Kidney (tissue), 14 donors: ENCODE measurements around the gene UPP2. TPM values are rescaled to one million over a fixed set of nuclear protein-coding genes. Genes with fewer than 3 reads are reported as not detected.

Experiments used
- DNase-seq, 5 donors: peaks; one replicate each; pipeline ENCODE4 v3.0.0-alpha.2; 2013 to 2020
- FAIRE-seq: peaks from 2 replicates; lab custom pipeline; 2012; peaks lifted over from hg19 to GRCh38; lab: Jason Lieb, UNC
- H3K27ac ChIP-seq, 2 donors: one replicate each; pipeline ENCODE4 v1.7.0; 2013; ENCODE audit warnings: low read depth in 2 of 2, low read length in 2 of 2, inconsistent platforms in 1 of 2
- H3K27me3 ChIP-seq: one replicate; pipeline ENCODE4 v1.7.1; 2013; ENCODE audit warnings: low read length, inconsistent platforms; ENCODE audit not compliant: control insufficient read depth, insufficient read depth
- H3K36me3 ChIP-seq, 3 donors: one replicate each; pipeline versions ENCODE4 v1.7.0 to v1.7.1; 2013; ENCODE audit warnings: low read length in 3 of 3, control low read depth in 1 of 3, inconsistent platforms in 1 of 3; ENCODE audit not compliant: insufficient read depth in 3 of 3, control insufficient read depth in 2 of 3
- H3K4me1 ChIP-seq, 3 donors: one replicate each; pipeline versions ENCODE4 v1.7.0 to v1.7.1; 2013; ENCODE audit warnings: low read length in 3 of 3, inconsistent platforms in 1 of 3, low read depth in 1 of 3; ENCODE audit not compliant: control insufficient read depth in 2 of 3, insufficient read depth in 2 of 3
- H3K4me3 ChIP-seq, 3 donors: one replicate each; pipeline versions ENCODE4 v1.7.0 to v1.8.1; 2013; ENCODE audit warnings: low read length in 3 of 3, control low read depth in 1 of 3, inconsistent platforms in 1 of 3
- H3K9ac ChIP-seq, 3 donors: one replicate each; pipeline versions ENCODE4 v1.7.0 to v1.7.1; 2013; ENCODE audit warnings: low read length in 3 of 3, control low read depth in 1 of 3, inconsistent platforms in 1 of 3
- H3K9me3 ChIP-seq, 3 donors: one replicate each; pipeline versions ENCODE4 v1.7.0 to v1.7.1; 2013; ENCODE audit warnings: low read length in 3 of 3, control low read depth in 1 of 3, inconsistent platforms in 1 of 3; ENCODE audit not compliant: control insufficient read depth in 2 of 3, insufficient read depth in 1 of 3
- CTCF ChIP-seq: IDR thresholded peaks from 3 replicates; pipeline ENCODE4 v1.5.1; 2012; ENCODE audit warnings: mild to moderate bottlenecking, moderate library complexity, borderline replicate concordance; ENCODE audit not compliant: insufficient read depth; ENCODE audit errors: extremely low read depth
- intact Hi-C: fragments of 100-400 bp; cut with DNase I; formaldehyde crosslinking; loops from one replicate; pipeline ENCODE4 v1.11.1; 2022
- polyA plus RNA-seq: library from polyadenylated mRNA; stranded (reverse); fragments of 350-450 nt; fragmentation: Illumina TruSeq; extraction: RNeasy Lipid Tissue Mini Kit (QIAGEN cat#74804); gene quantifications from one replicate; pipeline ENCODE4 v1.2.3, GENCODE V29; 2014; ENCODE audit warnings: low read depth, low replicate concordance; ENCODE audit not compliant: insufficient read depth
- total RNA-seq: library from RNA; stranded (reverse); fragmentation: NEBNext Ultra II Directional; extraction: Animal tissue kit (Norgen Biotek cat#: 25700); gene quantifications from one replicate; pipeline ENCODE4 v1.2.1, GENCODE V29; 2021
- donor health status: control.
- donor health status: control.
- donor health status: control.
- donor health status: control.
- donor health status: control.
- donor health status: DM: yes; HTN: yes; CAD: no.
- donor health status: Normal renal cell carcinoma (clear cell type).

Gene UPP2
- total and polyA plus RNA-seq, 2 donors from 2014 or later: 0.19 to 20.9 TPM

- no peak for DNase-seq
- no peak overlapping the region for H3K4me3 ChIP-seq
- no peak overlapping the region for H3K9ac ChIP-seq
- H3K36me3 ChIP-seq: no peaks in the 10 kb centered on the region
- H3K9me3 ChIP-seq: no peaks in the 10 kb centered on the region
- intact Hi-C loops: no loop called here
- TF ChIP-seq CTCF: no peak
- H3K27me3 ChIP-seq: no peaks in the 10 kb centered on the region
- H3K27ac ChIP-seq: no peak overlapping the region
- peaks cover 0 to 26% (median 0%) of the 10 kb centered on the region in 3 donors for H3K4me1 ChIP-seq
- FAIRE-seq: no peak
Measured at GRCh38 chr2:158134655-158135054, 33.0 kb downstream of the UPP2 start.

- H3K4me1 ChIP-seq: peaks cover 0 to 23% (median 0%) of the 10 kb centered on the region in 3 donors
- H3K9me3 ChIP-seq: no peaks in the 10 kb centered on the region
- H3K27ac ChIP-seq: no peak overlapping the region
- intact Hi-C loops: no loop called here
- H3K36me3 ChIP-seq: no peaks in the 10 kb centered on the region
- H3K4me3 ChIP-seq: no peak overlapping the region
- DNase-seq (no peak), FAIRE-seq (no peak)
- H3K27me3 ChIP-seq: no peaks in the 10 kb centered on the region
- H3K9ac ChIP-seq: no peak overlapping the region
- TF ChIP-seq CTCF: no peak
Measured at GRCh38 chr2:158135096-158135495, 33.4 kb downstream of the UPP2 start.

GRCh38 chr2:158138255-158138654 is 36.6 kb downstream of the UPP2 start:
- no peaks in the 10 kb centered on the region for H3K27me3 ChIP-seq
- DNase-seq (no peak), FAIRE-seq (no peak)
- intact Hi-C loops: no loop called here
- H3K27ac ChIP-seq: no peak overlapping the region
- H3K9me3 ChIP-seq: no peaks in the 10 kb centered on the region
- H3K9ac ChIP-seq: no peak overlapping the region
- H3K36me3 ChIP-seq: no peaks in the 10 kb centered on the region
- H3K4me3 ChIP-seq: no peak overlapping the region
- no peak for TF ChIP-seq CTCF
- H3K4me1 ChIP-seq: no peaks in the 10 kb centered on the region

GRCh38 chr2:158140201-158140600 is 38.5 kb downstream of the UPP2 start:
- Histone ChIP-seq H3K27me3 (no peaks in the 10 kb centered on the region), H3K36me3 (no peaks in the 10 kb centered on the region), H3K4me1 (no peaks in the 10 kb centered on the region), H3K4me3 (no peak overlapping the region), H3K9ac (no peak overlapping the region), H3K27ac (no peak overlapping the region), H3K9me3 (no peaks in the 10 kb centered on the region)
- DNase-seq (no peak), FAIRE-seq (no peak)
- TF ChIP-seq CTCF: no peak
- intact Hi-C loops: no loop called here
